GM12801 (cell line): ENCODE data around the gene BDH1.

Source experiments
- TF ChIP-seq, protein P1 (sequence below): IDR thresholded peaks from one replicate; pipeline ENCODE4 v1.5.1; 2011; ENCODE audit warnings: control low read depth; ENCODE audit not compliant: insufficient read length; ENCODE audit errors: extremely low read depth

Gene BDH1

DNA sequence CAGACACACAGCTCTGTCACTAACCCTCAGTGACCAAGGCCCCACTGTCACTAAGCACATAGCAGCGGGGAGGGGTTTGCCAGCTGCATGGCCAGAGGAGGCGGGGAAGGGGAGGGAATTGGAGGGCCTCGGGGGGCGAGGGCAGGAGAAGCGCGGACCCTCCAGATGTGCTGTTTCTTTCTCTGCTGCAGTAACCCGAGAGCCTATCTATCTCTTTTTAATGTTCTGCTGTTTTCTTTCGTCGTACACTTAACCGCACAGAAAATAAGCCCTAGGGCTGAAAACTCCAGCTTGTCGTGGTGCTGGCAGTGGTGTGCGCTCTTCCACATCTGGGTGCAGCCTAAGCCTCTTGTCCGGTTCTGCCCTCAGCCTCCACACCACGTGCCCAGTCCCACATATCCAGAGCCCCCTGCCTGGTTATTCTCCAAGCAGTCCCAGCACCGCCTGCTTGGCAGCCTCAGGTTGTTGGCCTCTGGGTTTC, 51.1 kb downstream of the BDH1 start:
- TF ChIP-seq, protein P1, sequence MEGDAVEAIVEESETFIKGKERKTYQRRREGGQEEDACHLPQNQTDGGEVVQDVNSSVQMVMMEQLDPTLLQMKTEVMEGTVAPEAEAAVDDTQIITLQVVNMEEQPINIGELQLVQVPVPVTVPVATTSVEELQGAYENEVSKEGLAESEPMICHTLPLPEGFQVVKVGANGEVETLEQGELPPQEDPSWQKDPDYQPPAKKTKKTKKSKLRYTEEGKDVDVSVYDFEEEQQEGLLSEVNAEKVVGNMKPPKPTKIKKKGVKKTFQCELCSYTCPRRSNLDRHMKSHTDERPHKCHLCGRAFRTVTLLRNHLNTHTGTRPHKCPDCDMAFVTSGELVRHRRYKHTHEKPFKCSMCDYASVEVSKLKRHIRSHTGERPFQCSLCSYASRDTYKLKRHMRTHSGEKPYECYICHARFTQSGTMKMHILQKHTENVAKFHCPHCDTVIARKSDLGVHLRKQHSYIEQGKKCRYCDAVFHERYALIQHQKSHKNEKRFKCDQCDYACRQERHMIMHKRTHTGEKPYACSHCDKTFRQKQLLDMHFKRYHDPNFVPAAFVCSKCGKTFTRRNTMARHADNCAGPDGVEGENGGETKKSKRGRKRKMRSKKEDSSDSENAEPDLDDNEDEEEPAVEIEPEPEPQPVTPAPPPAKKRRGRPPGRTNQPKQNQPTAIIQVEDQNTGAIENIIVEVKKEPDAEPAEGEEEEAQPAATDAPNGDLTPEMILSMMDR = no peak

GRCh38 chr3:197504229-197504628, 51.5 kb downstream of the BDH1 start:
- TF ChIP-seq, protein P1 = no peak

DNA sequence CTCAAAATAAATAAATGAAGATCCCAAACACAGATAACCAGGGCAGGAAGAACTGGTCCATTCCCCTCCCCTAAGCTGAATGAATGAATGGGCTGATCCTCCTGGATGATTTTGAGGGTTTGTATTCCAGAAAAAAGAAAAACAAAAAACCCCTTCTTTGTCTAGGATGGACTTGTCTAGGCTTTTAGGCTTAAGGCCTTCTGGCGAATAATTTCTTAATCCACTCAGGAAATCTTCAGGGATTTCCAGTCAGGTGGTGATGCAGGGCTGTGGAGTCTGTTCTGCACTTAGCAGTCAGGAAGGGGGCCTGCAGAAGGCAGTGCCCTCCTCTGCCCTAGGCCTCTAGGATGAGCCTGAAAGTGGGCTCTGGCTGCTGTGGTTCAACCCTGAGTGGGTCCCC, 52.1 kb downstream of the BDH1 start:
- TF ChIP-seq, protein P1 = no peak

- TF ChIP-seq, protein P1 = no peak
Observed at GRCh38 chr3:197501879-197502620, 53.7 kb downstream of the BDH1 start.

- TF ChIP-seq, protein P1 = no peak
Observed at GRCh38 chr3:197501496-197501878, 54.3 kb downstream of the BDH1 start.

DNA sequence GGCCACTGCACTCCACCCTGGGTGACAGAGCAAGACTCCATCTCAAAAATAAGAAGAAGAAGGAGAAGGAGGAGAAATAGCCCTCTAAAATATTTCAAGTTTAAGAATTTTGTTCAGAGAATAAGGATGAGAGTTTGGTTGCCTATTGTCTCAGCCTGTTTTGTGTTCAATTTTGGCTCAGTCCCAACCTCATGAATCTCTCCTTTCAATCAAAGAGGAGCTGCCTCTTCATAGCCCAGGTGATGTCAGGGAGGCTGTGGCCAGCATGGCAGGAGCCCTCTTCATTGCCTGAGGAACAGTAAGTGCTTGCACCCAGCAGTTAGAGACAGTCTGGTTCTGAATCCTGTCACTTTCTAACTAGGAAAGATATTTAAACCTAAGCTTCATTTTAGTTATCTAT, 55.0 kb downstream of the BDH1 start:
- TF ChIP-seq, protein P1 = no peak

DNA sequence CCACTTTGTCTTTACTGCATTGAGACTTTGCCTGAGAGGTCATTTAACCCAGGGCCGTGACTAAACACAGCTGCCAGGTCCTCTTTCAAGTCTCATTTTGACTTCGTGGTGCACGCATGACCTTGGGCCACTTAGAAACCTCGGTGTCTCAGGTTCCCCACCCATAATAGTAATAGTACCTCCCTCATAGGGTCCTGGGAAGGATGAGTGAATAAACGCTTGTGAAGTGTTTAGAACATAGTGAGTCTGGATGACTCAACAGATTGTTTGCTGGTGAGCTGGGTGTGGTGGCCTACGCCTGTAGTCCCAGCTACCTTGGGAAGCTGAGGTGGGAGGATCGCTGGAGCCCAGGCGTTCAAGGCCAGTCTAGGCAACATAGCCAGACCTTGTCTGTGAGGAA, 56.3 kb downstream of the BDH1 start:
- TF ChIP-seq, protein P1 = no peak
